Activated CD4-positive, alpha-beta T cell treated with anti-CD3 and anti-CD28 coated beads, Interleukin-2, amount 10 ng/mL, durations not matched to agents 24 days and 14 days (primary cell): ENCODE measurements around the gene FARSA. TPM values are rescaled to one million over a fixed set of nuclear protein-coding genes. Genes with fewer than 3 reads are reported as not detected.

Experiments
- DNase-seq: peaks from one replicate; pipeline ENCODE4 v3.0.0; 2022
- H3K27ac Mint-ChIP-seq: one replicate; pipeline ENCODE4 v1.8.0; 2022; ENCODE audit warnings: mild to moderate bottlenecking, mixed read lengths
- H3K27me3 Mint-ChIP-seq: one replicate; pipeline ENCODE4 v1.8.0; 2022; ENCODE audit warnings: mixed read lengths
- H3K36me3 Mint-ChIP-seq: one replicate; pipeline ENCODE4 v1.8.0; 2022; ENCODE audit warnings: low read depth, mild to moderate bottlenecking, mixed read lengths
- H3K4me1 Mint-ChIP-seq: one replicate; pipeline ENCODE4 v1.8.0; 2021; ENCODE audit warnings: mixed read lengths
- H3K4me3 Mint-ChIP-seq: one replicate; pipeline ENCODE4 v1.8.0; 2022; ENCODE audit warnings: mild to moderate bottlenecking, moderate library complexity, mixed read lengths
- H3K9me3 Mint-ChIP-seq: one replicate; pipeline ENCODE4 v1.8.0; 2021; ENCODE audit warnings: mixed read lengths
- intact Hi-C: fragments of 100-400 bp; cut with micrococcal nuclease; formaldehyde crosslinking; loops from one replicate; pipeline ENCODE4 v1.15.1; 2023
- total RNA-seq: library from RNA; stranded (reverse); gene quantifications from 2 replicates; pipeline ENCODE4 v1.2.3, GENCODE V29; 2022

Gene FARSA
- total RNA-seq, 1 donor from 2014 or later = 202 TPM

DNA sequence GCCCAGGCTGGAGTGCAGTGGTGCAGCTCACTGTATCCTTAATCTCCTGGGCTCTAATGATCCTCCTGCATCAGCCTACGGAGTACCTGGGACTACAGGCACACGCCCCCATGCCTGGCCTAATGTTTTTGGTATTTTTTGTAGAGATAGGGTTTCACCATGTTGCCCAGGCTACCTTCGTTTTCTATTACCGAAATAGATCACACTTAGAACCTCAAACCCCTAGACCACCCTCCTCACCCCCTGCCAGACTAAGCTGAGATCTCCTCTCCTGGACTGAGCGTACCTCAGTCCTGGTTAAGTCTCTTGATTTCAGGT is 46.9 kb downstream of the FARSA start:
- Mint-ChIP-seq H3K36me3 (peaks cover 7% of the 10 kb centered on the region), H3K27me3 (peaks cover 7% of the 10 kb centered on the region), H3K4me1 (peaks cover 23% of the 10 kb centered on the region), H3K4me3 (peak overlapping the region; percentile 67), H3K9me3 (no peaks in the 10 kb centered on the region), H3K27ac (peak overlapping the region; percentile 47)
- no peak for DNase-seq
- intact Hi-C loops = no loop called here

DNA sequence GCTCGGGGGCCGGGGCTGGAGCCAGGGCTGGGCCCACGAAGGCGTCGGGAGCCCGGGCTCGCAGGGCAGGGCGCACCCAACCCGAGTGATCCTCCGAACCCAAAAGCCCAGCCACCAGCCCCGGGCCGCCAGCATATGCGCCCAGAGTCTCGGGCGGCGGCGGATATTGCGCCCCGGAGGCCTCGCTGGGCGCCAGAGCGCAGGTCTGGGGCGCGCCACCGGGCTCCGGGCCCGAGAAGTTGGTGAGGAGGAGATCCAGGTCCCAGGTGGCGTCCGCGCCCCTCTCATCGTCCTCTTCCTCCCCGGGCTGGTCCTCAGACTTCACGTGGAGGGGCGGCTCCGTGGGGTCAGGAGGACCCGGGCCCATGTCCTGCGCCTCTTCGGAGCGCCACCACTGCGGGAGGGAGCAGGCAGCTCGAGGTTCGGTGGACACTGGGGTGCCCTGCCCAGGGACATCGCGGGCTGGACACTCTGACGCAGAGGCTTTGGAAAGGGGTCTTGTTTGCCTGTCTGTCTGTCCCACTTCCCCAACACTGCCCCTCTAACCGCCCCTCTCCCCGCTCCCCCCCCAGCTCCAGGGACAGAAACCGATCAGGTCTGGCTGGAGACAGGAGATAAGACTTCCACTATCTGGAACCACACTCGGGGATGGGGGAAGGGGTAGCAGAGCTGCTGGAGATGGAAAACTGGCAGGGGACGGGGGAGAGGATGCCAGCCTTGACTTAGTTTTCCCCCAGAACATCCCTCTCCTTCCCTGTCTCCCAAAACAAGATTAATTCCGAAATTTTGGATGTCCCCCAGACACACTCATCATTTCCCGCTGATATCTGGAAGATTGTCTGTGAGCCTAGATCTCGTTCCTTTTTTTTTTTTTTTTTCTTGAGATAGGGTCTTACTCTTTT is 47.5 kb downstream of the FARSA start:
- peak overlapping the region; percentile 47 for H3K27ac Mint-ChIP-seq
- H3K4me1 Mint-ChIP-seq = peaks cover 22% of the 10 kb centered on the region
- peak overlapping the region; percentile 67 for H3K4me3 Mint-ChIP-seq
- H3K36me3 Mint-ChIP-seq = peaks cover 4% of the 10 kb centered on the region
- H3K27me3 Mint-ChIP-seq = peaks cover 7% of the 10 kb centered on the region
- H3K9me3 Mint-ChIP-seq = no peaks in the 10 kb centered on the region
- intact Hi-C loops = loop anchor here (1.0 kb wide), 2 partner anchors 33 to 79 kb away; partner anchors contain the start of gene SYCE2
- no peak for DNase-seq

DNA sequence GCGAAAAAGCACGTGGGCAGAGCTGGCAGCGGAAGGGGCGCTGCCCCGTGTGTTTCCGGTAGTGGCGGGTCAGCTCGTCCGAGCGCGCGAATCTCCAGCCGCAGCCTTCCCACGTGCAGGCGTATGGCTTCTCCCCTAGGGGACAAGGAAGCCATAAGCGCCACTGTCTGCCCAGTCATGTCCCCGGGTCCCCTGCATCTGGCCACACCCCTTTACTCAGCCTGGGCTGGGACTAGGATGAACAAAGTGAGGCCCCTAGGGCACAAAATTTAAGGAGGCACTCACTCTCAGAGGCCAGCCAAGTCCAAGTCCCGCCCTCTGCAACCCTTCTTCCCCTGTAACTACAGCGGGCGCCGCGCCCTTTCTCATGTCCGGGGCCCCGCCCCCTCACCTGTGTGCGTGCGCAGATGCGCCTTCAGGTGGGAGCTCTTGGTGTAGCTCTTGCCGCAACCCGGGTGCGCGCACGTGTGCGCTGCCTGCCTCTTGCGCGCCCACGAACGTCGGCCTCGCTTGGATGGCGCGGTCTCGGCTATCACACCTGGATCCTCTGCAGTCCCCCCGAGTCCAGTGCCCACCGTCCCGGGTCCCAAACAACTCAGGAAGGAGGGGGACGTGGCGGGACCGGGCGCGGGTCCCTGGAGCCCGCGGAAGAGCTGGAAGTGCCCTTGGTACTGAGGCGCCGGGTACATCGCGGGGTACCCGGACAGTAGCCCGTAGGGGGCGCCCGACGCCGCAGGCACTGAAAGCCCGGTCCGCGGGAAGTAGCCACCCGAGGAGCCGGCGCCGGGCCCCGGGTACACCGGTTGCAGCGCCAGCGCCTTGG is 48.4 kb downstream of the FARSA start:
- Mint-ChIP-seq H3K27me3 (peaks cover 7% of the 10 kb centered on the region), H3K36me3 (peaks cover 3% of the 10 kb centered on the region), H3K4me1 (peaks cover 20% of the 10 kb centered on the region), H3K9me3 (no peaks in the 10 kb centered on the region), H3K27ac (peak overlapping the region; percentile 89), H3K4me3 (peak overlapping the region; percentile 95)
- intact Hi-C loops = loop anchor here (1.0 kb wide), 2 partner anchors 34 to 80 kb away; partner anchors contain the start of gene SYCE2
- peak; percentile 96 for DNase-seq

DNA sequence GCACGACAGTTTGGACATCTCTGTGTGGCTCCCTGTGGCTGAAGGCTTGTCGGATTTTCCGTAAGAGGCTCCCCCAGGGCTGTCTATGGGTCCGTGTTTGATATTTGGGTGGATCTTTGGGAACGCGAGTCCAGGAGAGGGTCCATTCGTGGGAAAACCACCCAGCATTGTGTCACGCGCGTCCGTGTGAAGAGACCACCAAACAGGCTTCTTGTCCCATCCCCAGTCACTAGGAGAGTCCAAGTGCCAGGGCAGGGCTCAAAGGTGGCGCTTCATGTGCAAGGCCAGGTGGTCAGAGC is 48.9 kb downstream of the FARSA start:
- intact Hi-C loops = no loop called here
- DNase-seq = no peak
- H3K9me3 Mint-ChIP-seq = no peaks in the 10 kb centered on the region
- peak overlapping the region; percentile 95 for H3K4me3 Mint-ChIP-seq
- peaks cover 24% of the 10 kb centered on the region for H3K4me1 Mint-ChIP-seq
- peaks cover 7% of the 10 kb centered on the region for H3K27me3 Mint-ChIP-seq
- no peak overlapping the region for H3K27ac Mint-ChIP-seq
- peaks cover 3% of the 10 kb centered on the region for H3K36me3 Mint-ChIP-seq

DNA sequence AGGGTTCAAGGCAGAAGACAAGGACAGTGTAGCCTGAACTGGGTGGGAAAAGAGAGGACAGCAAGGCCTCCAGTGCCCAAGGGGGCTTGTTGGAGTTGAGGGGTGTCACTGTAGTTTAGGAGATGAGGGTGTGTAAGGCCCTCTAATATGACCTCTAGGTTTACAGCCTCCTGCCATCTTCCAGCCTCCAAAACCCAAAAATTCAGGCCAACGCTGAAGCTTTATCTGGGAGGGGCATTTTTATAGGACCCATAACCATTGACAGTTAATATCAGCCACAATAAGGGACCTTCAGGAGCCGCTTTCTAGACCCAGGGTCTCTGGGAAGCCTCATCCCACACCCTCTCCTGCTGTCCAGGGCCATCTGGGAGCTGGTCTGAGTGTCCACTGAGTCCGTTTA is 49.3 kb downstream of the FARSA start:
- DNase-seq = no peak
- H3K9me3 Mint-ChIP-seq = no peaks in the 10 kb centered on the region
- H3K4me3 Mint-ChIP-seq = peak overlapping the region; percentile 95
- H3K27ac Mint-ChIP-seq = no peak overlapping the region
- peaks cover 24% of the 10 kb centered on the region for H3K4me1 Mint-ChIP-seq
- intact Hi-C loops = no loop called here
- H3K27me3 Mint-ChIP-seq = peaks cover 7% of the 10 kb centered on the region
- H3K36me3 Mint-ChIP-seq = peaks cover 3% of the 10 kb centered on the region

DNA sequence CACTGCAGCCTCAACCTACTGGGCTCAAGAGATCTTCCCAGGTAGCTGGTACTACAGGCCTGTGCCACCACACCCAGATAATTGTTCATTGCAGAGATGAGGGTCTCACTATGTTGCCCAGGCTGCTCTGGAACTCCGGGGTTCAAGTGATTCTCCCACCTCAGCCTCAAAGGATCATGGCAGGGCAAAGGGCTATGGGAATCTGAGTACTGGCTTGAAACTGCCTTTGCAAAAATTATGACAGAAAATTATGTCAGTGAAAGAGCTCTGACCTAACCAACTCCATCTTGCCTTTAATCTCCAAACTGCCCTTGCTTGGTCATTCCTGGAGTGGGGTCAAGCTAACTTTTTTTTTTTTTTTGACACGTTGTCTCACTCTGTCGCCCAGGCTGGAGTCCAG is 50.9 kb downstream of the FARSA start:
- Mint-ChIP-seq H3K27me3 (peaks cover 7% of the 10 kb centered on the region), H3K36me3 (peaks cover 11% of the 10 kb centered on the region), H3K4me3 (peak overlapping the region; percentile 85), H3K4me1 (peaks cover 22% of the 10 kb centered on the region), H3K9me3 (no peaks in the 10 kb centered on the region), H3K27ac (peak overlapping the region; percentile 34)
- intact Hi-C loops = no loop called here
- no peak for DNase-seq

DNA sequence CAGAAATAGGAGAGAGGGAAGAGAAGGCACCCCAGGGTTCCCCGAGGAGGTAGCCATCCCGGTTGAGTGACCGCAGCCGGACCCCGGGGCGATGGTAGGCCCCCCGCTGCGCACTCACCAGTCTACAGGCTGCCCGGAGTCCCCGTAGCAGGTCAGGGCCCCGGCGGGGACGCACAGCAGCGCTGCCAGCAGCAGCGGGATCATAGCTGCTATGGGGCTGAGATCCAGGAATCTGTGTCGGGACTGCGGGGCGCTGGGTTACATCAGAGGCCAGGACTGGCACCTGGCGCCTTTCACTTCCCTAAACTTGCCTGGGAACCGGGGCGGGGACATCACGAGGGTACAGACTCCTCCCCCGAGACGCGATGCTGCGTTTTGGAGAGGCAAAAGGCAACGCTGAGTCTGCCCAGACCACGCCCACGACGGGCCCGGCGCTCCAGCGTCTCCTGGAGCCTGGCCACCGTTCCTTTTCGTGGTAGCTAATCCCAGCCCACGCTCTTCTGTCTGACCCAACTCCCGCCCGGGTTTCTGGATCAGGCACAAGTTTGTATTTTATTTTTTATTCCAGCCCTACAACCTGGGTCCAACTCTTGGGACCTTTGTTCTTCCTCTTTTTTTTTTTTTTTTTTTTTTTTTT is 52.2 kb downstream of the FARSA start, which contains the start of gene DNASE2:
Gene DNASE2, minus strand, starts transcription at position 278 of the 637 bp plus-strand sequence. Its CDS starts 74 bp downstream, at position 204.
- peak; percentile 98 for DNase-seq
- Mint-ChIP-seq H3K27ac (peak within 1 kb of the TSS; percentile 84), H3K36me3 (peaks cover 16% of the 10 kb centered on the region), H3K9me3 (no peaks in the 10 kb centered on the region), H3K27me3 (peaks cover 1% of the 10 kb centered on the region), H3K4me3 (peak within 1 kb of the TSS; percentile 85), H3K4me1 (peaks cover 20% of the 10 kb centered on the region)
- intact Hi-C loops = loop anchor here (2.0 kb wide), 1 partner anchor 42 kb away; the partner anchor contains the start of gene MAST1

DNA sequence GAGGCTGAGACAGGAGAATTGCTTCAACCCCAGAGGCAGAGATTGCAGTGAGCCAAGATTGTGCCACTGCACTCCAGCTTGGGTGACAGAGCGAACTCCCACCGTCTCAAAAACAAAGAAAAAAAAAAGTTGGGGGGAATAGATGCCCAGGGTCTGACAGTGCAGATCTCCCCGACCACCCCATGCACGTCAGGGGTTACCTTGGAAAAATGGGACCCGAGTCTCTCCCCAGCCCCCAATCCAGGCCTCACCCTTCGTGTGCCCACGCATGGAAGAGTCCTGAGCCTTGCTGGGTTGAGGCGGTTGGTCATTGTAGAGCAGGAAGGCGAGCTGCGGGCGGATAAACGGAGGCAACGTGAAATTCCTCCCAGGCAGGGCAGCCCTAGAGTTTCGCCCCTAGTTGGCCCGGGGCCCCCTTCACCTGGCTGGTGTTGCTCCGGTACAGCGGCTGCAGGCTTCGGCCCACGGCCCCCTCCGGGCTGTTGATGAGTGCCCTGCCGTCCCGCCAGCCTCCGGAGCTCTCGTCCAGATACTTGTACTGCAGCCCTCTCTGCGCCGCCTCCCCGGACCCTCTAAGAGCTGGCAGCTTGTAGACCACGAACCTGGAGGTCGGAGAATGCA is 52.9 kb downstream of the FARSA start:
- DNase-seq = no peak
- H3K27ac Mint-ChIP-seq = peak overlapping the region; percentile 84
- H3K27me3 Mint-ChIP-seq = no peaks in the 10 kb centered on the region
- intact Hi-C loops = loop anchor here (2.0 kb wide), 1 partner anchor 42 kb away; the partner anchor contains the start of gene MAST1
- peaks cover 17% of the 10 kb centered on the region for H3K36me3 Mint-ChIP-seq
- peak overlapping the region; percentile 85 for H3K4me3 Mint-ChIP-seq
- H3K4me1 Mint-ChIP-seq = peaks cover 18% of the 10 kb centered on the region
- H3K9me3 Mint-ChIP-seq = no peaks in the 10 kb centered on the region

DNA sequence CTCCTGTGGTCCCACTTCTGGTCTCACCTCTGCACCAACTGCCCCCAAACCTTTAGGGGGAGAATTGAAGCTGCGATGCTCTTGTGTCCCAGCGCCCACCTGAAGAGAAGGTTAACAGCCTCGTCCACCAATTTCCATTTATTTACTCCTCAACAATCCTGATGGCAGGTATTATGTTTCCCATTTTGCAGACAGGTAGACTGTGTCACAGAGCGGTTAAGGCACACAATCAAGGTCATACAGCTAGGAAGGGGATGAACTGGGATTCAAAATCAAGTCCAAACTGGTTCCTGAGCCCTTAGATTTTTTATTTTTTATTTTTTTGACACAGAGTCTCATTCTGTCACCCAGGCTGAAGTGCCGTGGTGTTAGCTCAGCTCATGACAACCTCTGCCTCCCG is 58.4 kb downstream of the FARSA start:
- intact Hi-C loops = no loop called here
- DNase-seq = no peak
- H3K4me3 Mint-ChIP-seq = no peak overlapping the region
- peaks cover 3% of the 10 kb centered on the region for H3K9me3 Mint-ChIP-seq
- no peak overlapping the region for H3K27ac Mint-ChIP-seq
- peaks cover 34% of the 10 kb centered on the region for H3K36me3 Mint-ChIP-seq
- H3K27me3 Mint-ChIP-seq = no peaks in the 10 kb centered on the region
- peaks cover 8% of the 10 kb centered on the region for H3K4me1 Mint-ChIP-seq

DNA sequence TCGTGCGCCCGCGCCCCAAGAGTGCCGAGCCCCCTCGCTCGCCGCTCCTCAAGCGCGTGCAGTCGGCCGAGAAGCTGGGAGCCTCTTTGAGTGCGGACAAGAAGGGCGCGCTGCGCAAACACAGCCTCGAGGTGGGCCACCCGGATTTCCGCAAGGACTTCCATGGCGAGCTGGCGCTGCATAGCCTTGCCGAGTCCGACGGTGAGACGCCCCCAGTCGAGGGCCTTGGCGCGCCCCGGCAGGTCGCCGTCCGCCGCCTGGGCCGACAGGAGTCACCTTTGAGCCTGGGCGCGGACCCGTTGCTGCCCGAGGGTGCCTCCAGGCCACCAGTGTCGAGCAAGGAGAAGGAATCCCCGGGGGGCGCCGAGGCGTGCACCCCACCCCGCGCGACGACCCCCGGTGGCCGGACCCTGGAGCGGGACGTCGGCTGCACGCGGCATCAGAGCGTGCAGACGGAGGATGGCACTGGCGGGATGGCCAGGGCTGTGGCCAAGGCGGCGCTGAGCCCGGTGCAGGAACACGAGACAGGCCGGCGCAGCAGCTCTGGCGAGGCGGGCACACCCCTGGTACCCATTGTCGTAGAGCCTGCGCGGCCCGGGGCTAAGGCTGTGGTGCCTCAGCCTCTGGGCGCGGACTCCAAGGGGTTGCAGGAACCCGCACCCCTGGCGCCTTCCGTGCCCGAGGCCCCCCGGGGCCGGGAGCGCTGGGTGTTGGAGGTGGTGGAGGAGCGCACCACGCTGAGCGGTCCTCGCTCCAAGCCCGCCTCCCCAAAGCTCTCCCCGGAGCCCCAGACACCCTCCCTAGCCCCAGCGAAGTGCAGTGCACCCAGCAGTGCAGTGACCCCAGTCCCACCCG is 59.4 kb downstream of the FARSA start:
- no peak for DNase-seq
- Mint-ChIP-seq H3K27ac (no peak overlapping the region), H3K4me1 (peaks cover 4% of the 10 kb centered on the region), H3K9me3 (peaks cover 3% of the 10 kb centered on the region), H3K27me3 (no peaks in the 10 kb centered on the region), H3K4me3 (no peak overlapping the region), H3K36me3 (peaks cover 34% of the 10 kb centered on the region)
- intact Hi-C loops = no loop called here

DNA sequence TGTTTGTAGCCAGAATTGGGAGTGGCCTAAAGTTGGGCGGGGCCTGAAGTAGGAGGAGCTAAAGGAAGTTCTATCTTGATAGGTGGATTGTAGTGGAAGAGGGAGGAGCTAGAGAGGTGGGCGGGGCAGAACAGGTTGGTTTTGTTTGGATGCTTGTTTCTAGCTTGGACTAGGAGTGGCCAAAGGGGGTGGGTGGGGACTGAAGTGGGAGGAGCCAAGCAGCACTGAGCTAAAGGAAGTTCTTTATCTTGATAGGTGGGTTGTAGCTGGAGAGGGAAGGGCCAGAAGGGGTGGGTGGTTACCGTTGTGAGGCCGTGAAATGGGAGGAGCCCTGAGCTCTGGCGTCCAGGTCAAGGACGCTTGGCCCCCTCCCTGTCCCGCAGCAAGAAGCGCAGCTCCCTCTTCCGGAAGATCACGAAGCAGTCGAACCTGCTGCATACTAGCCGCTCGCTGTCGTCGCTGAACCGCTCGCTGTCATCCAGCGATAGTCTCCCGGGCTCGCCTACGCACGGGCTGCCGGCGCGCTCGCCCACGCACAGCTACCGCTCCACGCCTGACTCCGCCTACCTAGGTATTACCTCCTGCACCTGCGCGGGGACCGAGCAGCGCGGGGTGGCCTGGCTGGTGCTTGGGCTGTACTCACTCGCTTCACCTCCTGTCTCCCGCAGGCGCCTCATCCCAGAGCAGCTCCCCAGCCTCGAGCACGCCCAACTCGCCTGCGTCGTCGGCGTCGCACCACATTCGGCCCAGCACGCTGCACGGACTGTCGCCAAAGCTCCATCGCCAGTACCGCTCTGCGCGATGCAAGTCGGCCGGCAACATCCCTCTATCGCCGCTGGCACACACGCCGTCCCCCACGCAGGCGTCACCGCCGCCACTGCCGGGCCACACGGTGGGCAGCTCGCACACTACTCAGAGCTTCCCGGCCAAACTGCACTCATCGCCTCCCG is 60.3 kb downstream of the FARSA start:
- no peaks in the 10 kb centered on the region for H3K27me3 Mint-ChIP-seq

More for the DNA sequence above, 60.3 kb downstream of the FARSA start:
- Mint-ChIP-seq H3K36me3 (peaks cover 30% of the 10 kb centered on the region), H3K9me3 (peaks cover 3% of the 10 kb centered on the region), H3K4me1 (peaks cover 4% of the 10 kb centered on the region), H3K4me3 (peak overlapping the region; percentile 44), H3K27ac (peak overlapping the region; percentile 21)
- intact Hi-C loops = no loop called here
- peak; percentile 90 for DNase-seq
